H9 (cell line): ENCODE measurements around the gene ATF7. TPM values are rescaled to one million over a fixed set of nuclear protein-coding genes. Genes with fewer than 3 reads are reported as not detected.
A peak's percentile ranks its signal among the peaks of the same experiment; 100 is the strongest.

ENCODE experiments used
- DNase-seq: peaks from one replicate; pipeline ENCODE4 v3.0.0-alpha.2; 2017
- H2AFZ ChIP-seq: one replicate; pipeline ENCODE4 v1.6.1; 2013; ENCODE audit warnings: mild to moderate bottlenecking, low read length, control low read depth, moderate library complexity
- H2AK5ac ChIP-seq: 2 replicates; pipeline ENCODE4 v1.6.1; 2013; ENCODE audit warnings: low read length, control low read depth, mixed read lengths; ENCODE audit not compliant: insufficient read length
- H2BK120ac ChIP-seq: one replicate; pipeline ENCODE4 v1.6.1; 2013; ENCODE audit warnings: low read depth, mild to moderate bottlenecking, low read length, control low read depth, inconsistent platforms; ENCODE audit not compliant: poor library complexity, severe bottlenecking
- H2BK12ac ChIP-seq: 2 replicates; pipeline ENCODE4 v1.6.1; 2013; ENCODE audit warnings: low read length, control low read depth, mixed read lengths, low read depth; ENCODE audit not compliant: insufficient read length
- H2BK15ac ChIP-seq: 2 replicates; pipeline ENCODE4 v1.6.1; 2013; ENCODE audit warnings: low read depth, low read length, control low read depth
- H2BK20ac ChIP-seq: one replicate; pipeline ENCODE4 v1.6.1; 2013; ENCODE audit warnings: low read depth, mild to moderate bottlenecking, low read length, control low read depth, inconsistent platforms; ENCODE audit not compliant: poor library complexity, severe bottlenecking
- H2BK5ac ChIP-seq: 2 replicates; pipeline ENCODE4 v1.6.1; 2013; ENCODE audit warnings: low read length, control low read depth, mixed read lengths; ENCODE audit not compliant: insufficient read length
- H3K14ac ChIP-seq: 2 replicates; pipeline ENCODE4 v1.6.1; 2013; ENCODE audit warnings: low read length, control low read depth; ENCODE audit not compliant: insufficient read depth
- H3K18ac ChIP-seq: 2 replicates; pipeline ENCODE4 v1.6.1; 2013; ENCODE audit warnings: low read depth, mild to moderate bottlenecking, mixed read lengths, low read length, control low read depth; ENCODE audit not compliant: insufficient read length
- H3K23ac ChIP-seq: 2 replicates; pipeline ENCODE4 v1.6.1; 2013; ENCODE audit warnings: low read length, control low read depth, mixed read lengths, low read depth; ENCODE audit not compliant: insufficient read length
- H3K23me2 ChIP-seq: 2 replicates; pipeline ENCODE4 v1.6.1; 2013; ENCODE audit warnings: low read depth, mild to moderate bottlenecking, mixed read lengths, low read length, control low read depth; ENCODE audit not compliant: insufficient read length, poor library complexity, severe bottlenecking
- H3K27ac ChIP-seq: 2 replicates; pipeline ENCODE4 v1.5.1; 2013; ENCODE audit warnings: low read length, control low read depth, mixed read lengths, low read depth; ENCODE audit not compliant: insufficient read length
- H3K27me3 ChIP-seq: 2 replicates; pipeline ENCODE4 v1.6.1; 2013; ENCODE audit warnings: low read length, control low read depth, inconsistent platforms; ENCODE audit not compliant: insufficient read depth
- H3K4ac ChIP-seq: 2 replicates; pipeline ENCODE4 v1.6.1; 2013; ENCODE audit warnings: low read depth, mild to moderate bottlenecking, control low read depth, inconsistent platforms, low read length, moderate library complexity
- H3K4me1 ChIP-seq: 2 replicates; pipeline ENCODE4 v1.6.1; 2013; ENCODE audit warnings: low read length, control low read depth, inconsistent platforms; ENCODE audit not compliant: insufficient read depth
- H3K4me2 ChIP-seq: 2 replicates; pipeline ENCODE4 v1.6.1; 2013; ENCODE audit warnings: low read length, control low read depth, mixed read lengths; ENCODE audit not compliant: insufficient read length, insufficient read depth
- H3K56ac ChIP-seq: 2 replicates; pipeline ENCODE4 v1.6.1; 2013; ENCODE audit warnings: low read depth, mild to moderate bottlenecking, mixed read lengths, low read length, control low read depth; ENCODE audit not compliant: insufficient read length
- H3K79me1 ChIP-seq: 2 replicates; pipeline ENCODE4 v1.6.1; 2013; ENCODE audit warnings: low read depth, mild to moderate bottlenecking, moderate library complexity, low read length, control low read depth, inconsistent platforms; ENCODE audit not compliant: insufficient read depth, poor library complexity, severe bottlenecking
- H3K79me2 ChIP-seq: 2 replicates; pipeline ENCODE4 v1.6.1; 2013; ENCODE audit warnings: low read length, control low read depth, inconsistent platforms; ENCODE audit not compliant: insufficient read depth
- H3K9ac ChIP-seq: 2 replicates; pipeline ENCODE4 v1.6.1; 2013; ENCODE audit warnings: low read length, control low read depth, mixed read lengths; ENCODE audit not compliant: insufficient read length; ENCODE audit errors: extremely low read depth
- H3K9me3 ChIP-seq: one replicate; pipeline ENCODE4 v1.6.1; 2013; ENCODE audit warnings: low read depth, low read length, inconsistent platforms; ENCODE audit not compliant: control insufficient read depth
- H3T11ph ChIP-seq: one replicate; pipeline ENCODE4 v1.6.1; 2013; ENCODE audit warnings: mild to moderate bottlenecking, low read length, control low read depth, inconsistent platforms
- H4K20me1 ChIP-seq: one replicate; pipeline ENCODE4 v1.6.1; 2013; ENCODE audit not compliant: control insufficient read depth, insufficient read length, insufficient read depth
- H4K5ac ChIP-seq: 2 replicates; pipeline ENCODE4 v1.6.1; 2013; ENCODE audit warnings: low read depth, mild to moderate bottlenecking, mixed read lengths, low read length, control low read depth; ENCODE audit not compliant: insufficient read length
- H4K8ac ChIP-seq: replicated peaks from 2 replicates; pipeline ENCODE4 v1.6.1; 2013; ENCODE audit warnings: low read length, control low read depth, mixed read lengths, low read depth; ENCODE audit not compliant: insufficient read length
- H4K91ac ChIP-seq: 2 replicates; pipeline ENCODE4 v1.6.1; 2013; ENCODE audit warnings: low read depth, mild to moderate bottlenecking, moderate library complexity, mixed read lengths, low read length, control low read depth; ENCODE audit not compliant: insufficient read length
- H3K27ac Mint-ChIP-seq, 3 experiments: 2 replicates in 2 of 3; 3 replicates in 1 of 3; pipeline ENCODE4 v1.8.0; 2020 to 2021; ENCODE audit warnings: mixed read lengths in 3 of 3, mild to moderate bottlenecking in 1 of 3, moderate library complexity in 1 of 3
- H3K27me3 Mint-ChIP-seq: 2 replicates; pipeline ENCODE4 v1.8.0; 2021; ENCODE audit warnings: low read depth, mild to moderate bottlenecking, moderate library complexity, mixed read lengths
- H3K36me3 Mint-ChIP-seq, 3 experiments: 2 replicates in 2 of 3; 3 replicates in 1 of 3; pipeline ENCODE4 v1.8.0; 2020 to 2021; ENCODE audit warnings: low read depth in 3 of 3, mixed read lengths in 3 of 3; ENCODE audit not compliant: insufficient read depth in 1 of 3
- H3K4me1 Mint-ChIP-seq, 2 experiments: 2 replicates each; pipeline ENCODE4 v1.8.0; 2020; ENCODE audit warnings: mixed read lengths in 2 of 2
- H3K4me3 Mint-ChIP-seq, 2 experiments: 2 replicates in 1 of 2; 3 replicates in 1 of 2; pipeline ENCODE4 v1.8.0; 2020 to 2021; ENCODE audit warnings: mild to moderate bottlenecking in 2 of 2, mixed read lengths in 2 of 2, moderate library complexity in 1 of 2
- H3K9me3 Mint-ChIP-seq, 2 experiments: 2 replicates in 1 of 2; 3 replicates in 1 of 2; pipeline ENCODE4 v1.8.0; 2020; ENCODE audit warnings: mild to moderate bottlenecking in 2 of 2, mixed read lengths in 2 of 2, moderate library complexity in 1 of 2
- WGBS: extraction: QIAGEN DNeasy Blood & Tissue Kit; methylation state at CpG from one replicate; pipeline ENCODE4 v1.1.7; 2013; ENCODE audit warnings: missing lambda C conversion rate, low lambda C conversion rate, mixed read lengths; ENCODE audit not compliant: insufficient read length; ENCODE audit errors: extremely low coverage; 5-methylcytosine and 5-hydroxymethylcytosine counted together
- total RNA-seq: library from RNA; stranded (reverse); gene quantifications from 2 replicates; pipeline ENCODE4 v1.2.1, GENCODE V29; 2021
- TF ChIP-seq, protein P1 (sequence below): fragments of 200-600 bp; sonication (generic); conservative IDR thresholded peaks from 3 replicates; pipeline ENCODE4 v1.8.0; 2021; ENCODE audit warnings: antibody characterized with exemption, mild to moderate bottlenecking

Gene ATF7
- total RNA-seq, 1 experiment from 2014 or later: 17.7 TPM

DNA sequence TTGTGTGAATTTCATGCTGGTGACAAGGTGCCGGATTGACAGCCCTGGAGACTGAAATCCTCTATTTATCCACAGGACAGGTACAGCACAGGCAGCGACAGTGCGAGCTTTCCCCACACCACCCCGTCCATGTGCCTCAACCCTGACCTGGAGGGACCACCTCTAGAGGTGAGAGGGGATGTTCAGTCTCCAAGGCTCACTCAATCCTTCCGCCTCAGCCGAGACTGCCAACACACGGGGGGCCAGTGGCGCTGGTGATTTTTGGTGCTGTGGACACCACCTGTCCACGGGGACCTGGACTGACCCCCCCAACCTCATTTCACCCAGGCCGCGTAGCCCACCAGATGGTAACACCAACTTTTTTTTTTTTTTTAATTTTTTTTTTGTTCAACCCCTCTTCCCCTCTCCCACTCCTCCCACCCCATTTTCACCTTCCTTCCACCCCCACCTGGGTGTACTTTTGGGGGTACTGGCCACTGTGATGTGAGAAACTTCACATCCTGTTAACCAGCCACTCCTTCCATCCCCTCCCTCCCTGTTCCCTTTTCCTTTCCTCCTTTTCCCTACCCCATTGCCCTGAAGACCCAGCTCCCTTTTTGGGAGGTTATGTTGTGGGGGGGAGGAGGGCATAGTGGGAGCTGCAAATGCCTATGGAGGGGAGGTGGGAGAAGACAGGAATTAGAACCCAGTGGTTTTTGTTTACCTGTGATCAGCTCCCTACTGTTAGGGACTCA, 161.3 kb downstream of the ATF7 start:
- DNase-seq: no peak
- no peaks in the 10 kb centered on the region for H3K9me3 Mint-ChIP-seq
- H4K20me1 ChIP-seq: no peaks in the 10 kb centered on the region
- no peak overlapping the region for H3T11ph ChIP-seq
- H3K4me2 ChIP-seq: no peak overlapping the region
- peak overlapping the region in 2 of 3 experiments; percentile 15 to 92; a peak in 4 of 7 replicates for H3K27ac Mint-ChIP-seq
- H3K9ac ChIP-seq: no peak overlapping the region
- no peaks in the 10 kb centered on the region for H3K9me3 ChIP-seq
- no peak overlapping the region for H4K8ac ChIP-seq
- H3K4me3 Mint-ChIP-seq: no peak overlapping the region; a peak in 1 of 5 replicates
- no peak overlapping the region for H4K5ac ChIP-seq
- no peak overlapping the region for H2BK120ac ChIP-seq
- H3K4me1 ChIP-seq: no peaks in the 10 kb centered on the region
- no peak overlapping the region for H3K4ac ChIP-seq
- no peaks in the 10 kb centered on the region for H3K23me2 ChIP-seq
- peaks cover 22% of the 10 kb centered on the region for H3K79me1 ChIP-seq
- H3K14ac ChIP-seq: no peak overlapping the region
- no peak overlapping the region for H3K56ac ChIP-seq
- no peak overlapping the region for H2AFZ ChIP-seq
- H2BK12ac ChIP-seq: no peak overlapping the region
- no peak overlapping the region for H2BK15ac ChIP-seq
- H3K27me3 ChIP-seq: no peaks in the 10 kb centered on the region
- no CpG with 5 or more reads among the region's 11 CpGs for WGBS
- no peak overlapping the region for H3K23ac ChIP-seq
- no peak overlapping the region for H4K91ac ChIP-seq
- H3K36me3 Mint-ChIP-seq: peaks cover 83 to 99% (median 98%) of the 10 kb centered on the region in 3 experiments
- H2BK20ac ChIP-seq: no peak overlapping the region
- H3K27ac ChIP-seq: no peak overlapping the region
- H2BK5ac ChIP-seq: no peak overlapping the region
- peaks cover 3% of the 10 kb centered on the region for H3K79me2 ChIP-seq
- TF ChIP-seq, protein P1, sequence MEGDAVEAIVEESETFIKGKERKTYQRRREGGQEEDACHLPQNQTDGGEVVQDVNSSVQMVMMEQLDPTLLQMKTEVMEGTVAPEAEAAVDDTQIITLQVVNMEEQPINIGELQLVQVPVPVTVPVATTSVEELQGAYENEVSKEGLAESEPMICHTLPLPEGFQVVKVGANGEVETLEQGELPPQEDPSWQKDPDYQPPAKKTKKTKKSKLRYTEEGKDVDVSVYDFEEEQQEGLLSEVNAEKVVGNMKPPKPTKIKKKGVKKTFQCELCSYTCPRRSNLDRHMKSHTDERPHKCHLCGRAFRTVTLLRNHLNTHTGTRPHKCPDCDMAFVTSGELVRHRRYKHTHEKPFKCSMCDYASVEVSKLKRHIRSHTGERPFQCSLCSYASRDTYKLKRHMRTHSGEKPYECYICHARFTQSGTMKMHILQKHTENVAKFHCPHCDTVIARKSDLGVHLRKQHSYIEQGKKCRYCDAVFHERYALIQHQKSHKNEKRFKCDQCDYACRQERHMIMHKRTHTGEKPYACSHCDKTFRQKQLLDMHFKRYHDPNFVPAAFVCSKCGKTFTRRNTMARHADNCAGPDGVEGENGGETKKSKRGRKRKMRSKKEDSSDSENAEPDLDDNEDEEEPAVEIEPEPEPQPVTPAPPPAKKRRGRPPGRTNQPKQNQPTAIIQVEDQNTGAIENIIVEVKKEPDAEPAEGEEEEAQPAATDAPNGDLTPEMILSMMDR: no peak
- H3K4me1 Mint-ChIP-seq: peaks cover 47 to 71% of the 10 kb centered on the region in 2 experiments
- H3K18ac ChIP-seq: no peak overlapping the region
- H3K27me3 Mint-ChIP-seq: no peaks in the 10 kb centered on the region
- no peak overlapping the region for H2AK5ac ChIP-seq
